KMS-11 (cell line): ENCODE measurements around the gene HOXB3.
A peak's percentile ranks its signal among the peaks of the same experiment; 100 is the strongest.

Experiments
- H2AFZ ChIP-seq: fragments of 200-600 bp; sonication (generic); 2 replicates; pipeline ENCODE4 v1.6.1; 2016; ENCODE audit warnings: antibody characterized with exemption, mixed run types, low read depth
- H3K27ac ChIP-seq: fragments of 200-600 bp; sonication (generic); 2 replicates; pipeline ENCODE4 v1.6.1; 2016; ENCODE audit warnings: mild to moderate bottlenecking, mixed run types
- H3K27me3 ChIP-seq: fragments of 200-600 bp; sonication (generic); 2 replicates; pipeline ENCODE4 v1.6.1; 2017; ENCODE audit warnings: mild to moderate bottlenecking, low read depth, mixed run types, moderate library complexity; ENCODE audit not compliant: insufficient read depth
- H3K36me3 ChIP-seq: fragments of 200-600 bp; sonication (generic); 2 replicates; pipeline ENCODE4 v1.6.1; 2017; ENCODE audit warnings: mild to moderate bottlenecking, mixed run types; ENCODE audit not compliant: insufficient read depth
- H3K4me1 ChIP-seq: fragments of 200-600 bp; sonication (generic); 2 replicates; pipeline ENCODE4 v1.6.1; 2016; ENCODE audit warnings: mild to moderate bottlenecking, low read depth, mixed run types; ENCODE audit not compliant: poor library complexity, severe bottlenecking
- H3K4me2 ChIP-seq: fragments of 200-600 bp; sonication (generic); 2 replicates; pipeline ENCODE4 v1.7.0; 2016; ENCODE audit warnings: mild to moderate bottlenecking, mixed run types
- H3K4me3 ChIP-seq: fragments of 200-600 bp; sonication (generic); IDR thresholded peaks from 2 replicates; pipeline ENCODE4 v1.6.1; 2017; ENCODE audit warnings: low read depth, low read length, mixed read lengths; ENCODE audit not compliant: insufficient read depth
- H3K79me2 ChIP-seq: fragments of 200-600 bp; sonication (generic); 2 replicates; pipeline ENCODE4 v1.6.1; 2016; ENCODE audit warnings: low read depth, mixed run types; ENCODE audit not compliant: insufficient read depth
- H3K9ac ChIP-seq: fragments of 200-600 bp; sonication (generic); 2 replicates; pipeline ENCODE4 v1.6.1; 2016; ENCODE audit warnings: mild to moderate bottlenecking, mixed run types
- H4K20me1 ChIP-seq: fragments of 200-600 bp; sonication (generic); 2 replicates; pipeline ENCODE4 v1.6.1; 2016; ENCODE audit warnings: mild to moderate bottlenecking, mixed run types; ENCODE audit not compliant: insufficient read depth
- TF ChIP-seq, protein P1 (sequence below): fragments of 200-600 bp; sonication (generic); conservative IDR thresholded peaks from 2 replicates; pipeline ENCODE4 v1.6.1; 2017; ENCODE audit warnings: low read depth, mild to moderate bottlenecking, antibody characterized with exemption, low read length, moderate library complexity, mixed read lengths

HOXB3 gene

DNA sequence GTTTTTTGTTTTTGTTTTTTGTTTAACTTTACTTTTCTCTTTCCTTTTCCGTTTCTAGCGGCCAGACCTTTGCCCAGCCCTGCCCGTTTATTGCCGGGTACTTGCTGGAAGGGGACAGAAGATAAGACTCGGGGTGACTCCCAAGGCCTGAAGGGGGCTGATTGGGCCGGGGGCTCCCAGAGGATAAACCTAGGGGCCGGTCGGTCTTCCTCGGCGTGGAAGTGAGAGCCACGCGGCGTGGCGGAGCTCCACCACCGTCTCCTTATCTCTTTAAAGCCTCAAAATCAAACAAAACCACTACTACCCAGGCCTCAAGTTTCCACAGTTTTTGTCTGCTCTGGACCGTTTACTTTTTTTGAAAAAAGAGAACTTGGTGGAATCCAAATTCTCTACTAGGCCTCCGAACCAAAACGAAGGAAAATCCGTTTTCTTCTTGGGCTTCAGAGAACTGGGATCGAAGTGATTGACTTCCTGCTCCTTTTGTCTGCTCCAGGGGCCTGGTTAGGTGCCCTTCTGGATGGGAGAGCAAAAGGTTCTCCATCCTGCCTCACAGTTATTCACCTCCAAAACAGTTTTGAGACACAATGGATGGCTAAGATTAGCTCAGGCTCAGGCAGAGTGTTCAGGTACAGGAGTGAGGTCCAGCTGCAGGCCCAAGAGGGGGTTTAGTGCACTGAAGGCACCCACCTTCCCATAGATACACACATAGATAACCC is 44.6 kb upstream of the HOXB3 start:
- Histone ChIP-seq H3K27me3 (peaks cover 5% of the 10 kb centered on the region; the same call in 1 of the 2 replicates), H3K4me2 (no peak overlapping the region; the same call in 1 of the 2 replicates), H2AFZ (no peak overlapping the region), H3K79me2 (no peaks in the 10 kb centered on the region), H3K4me1 (peaks cover 47% of the 10 kb centered on the region), H3K36me3 (no peaks in the 10 kb centered on the region), H3K27ac (no peak overlapping the region), H4K20me1 (no peaks in the 10 kb centered on the region), H3K4me3 (no peak overlapping the region), H3K9ac (no peak overlapping the region)
- TF ChIP-seq, protein P1, sequence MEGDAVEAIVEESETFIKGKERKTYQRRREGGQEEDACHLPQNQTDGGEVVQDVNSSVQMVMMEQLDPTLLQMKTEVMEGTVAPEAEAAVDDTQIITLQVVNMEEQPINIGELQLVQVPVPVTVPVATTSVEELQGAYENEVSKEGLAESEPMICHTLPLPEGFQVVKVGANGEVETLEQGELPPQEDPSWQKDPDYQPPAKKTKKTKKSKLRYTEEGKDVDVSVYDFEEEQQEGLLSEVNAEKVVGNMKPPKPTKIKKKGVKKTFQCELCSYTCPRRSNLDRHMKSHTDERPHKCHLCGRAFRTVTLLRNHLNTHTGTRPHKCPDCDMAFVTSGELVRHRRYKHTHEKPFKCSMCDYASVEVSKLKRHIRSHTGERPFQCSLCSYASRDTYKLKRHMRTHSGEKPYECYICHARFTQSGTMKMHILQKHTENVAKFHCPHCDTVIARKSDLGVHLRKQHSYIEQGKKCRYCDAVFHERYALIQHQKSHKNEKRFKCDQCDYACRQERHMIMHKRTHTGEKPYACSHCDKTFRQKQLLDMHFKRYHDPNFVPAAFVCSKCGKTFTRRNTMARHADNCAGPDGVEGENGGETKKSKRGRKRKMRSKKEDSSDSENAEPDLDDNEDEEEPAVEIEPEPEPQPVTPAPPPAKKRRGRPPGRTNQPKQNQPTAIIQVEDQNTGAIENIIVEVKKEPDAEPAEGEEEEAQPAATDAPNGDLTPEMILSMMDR, result no peak

DNA sequence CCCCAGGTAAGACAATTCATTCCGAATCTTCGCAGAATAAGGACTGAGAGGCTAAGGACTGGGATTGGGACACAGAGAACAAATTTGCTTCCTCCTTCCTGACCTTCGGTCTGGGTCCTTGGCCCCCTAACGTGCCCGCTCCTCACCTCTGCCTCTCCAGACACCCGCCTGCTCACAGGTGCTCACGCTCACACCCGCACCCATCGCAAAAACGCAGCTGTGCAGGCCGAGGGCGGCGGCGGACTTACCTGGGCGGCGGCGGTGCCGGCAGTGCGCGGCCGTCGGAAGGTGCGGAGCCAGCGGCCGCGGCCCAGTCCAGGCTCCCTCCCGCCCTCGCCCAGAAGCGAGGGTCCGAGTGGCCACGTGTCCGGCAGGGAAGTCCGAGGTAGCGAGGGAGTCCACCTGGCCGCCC is 43.2 kb upstream of the HOXB3 start:
- Histone ChIP-seq H3K4me1 (peaks cover 47% of the 10 kb centered on the region), H3K36me3 (no peaks in the 10 kb centered on the region), H3K27ac (no peak overlapping the region; the same call in 1 of the 2 replicates), H3K4me3 (no peak overlapping the region), H3K79me2 (no peaks in the 10 kb centered on the region), H3K27me3 (peaks cover 8% of the 10 kb centered on the region; the same call in 1 of the 2 replicates), H2AFZ (no peak overlapping the region; the same call in 1 of the 2 replicates), H3K9ac (no peak overlapping the region), H4K20me1 (no peaks in the 10 kb centered on the region), H3K4me2 (no peak overlapping the region; the same call in 1 of the 2 replicates)
- TF ChIP-seq, protein P1, result no peak

DNA sequence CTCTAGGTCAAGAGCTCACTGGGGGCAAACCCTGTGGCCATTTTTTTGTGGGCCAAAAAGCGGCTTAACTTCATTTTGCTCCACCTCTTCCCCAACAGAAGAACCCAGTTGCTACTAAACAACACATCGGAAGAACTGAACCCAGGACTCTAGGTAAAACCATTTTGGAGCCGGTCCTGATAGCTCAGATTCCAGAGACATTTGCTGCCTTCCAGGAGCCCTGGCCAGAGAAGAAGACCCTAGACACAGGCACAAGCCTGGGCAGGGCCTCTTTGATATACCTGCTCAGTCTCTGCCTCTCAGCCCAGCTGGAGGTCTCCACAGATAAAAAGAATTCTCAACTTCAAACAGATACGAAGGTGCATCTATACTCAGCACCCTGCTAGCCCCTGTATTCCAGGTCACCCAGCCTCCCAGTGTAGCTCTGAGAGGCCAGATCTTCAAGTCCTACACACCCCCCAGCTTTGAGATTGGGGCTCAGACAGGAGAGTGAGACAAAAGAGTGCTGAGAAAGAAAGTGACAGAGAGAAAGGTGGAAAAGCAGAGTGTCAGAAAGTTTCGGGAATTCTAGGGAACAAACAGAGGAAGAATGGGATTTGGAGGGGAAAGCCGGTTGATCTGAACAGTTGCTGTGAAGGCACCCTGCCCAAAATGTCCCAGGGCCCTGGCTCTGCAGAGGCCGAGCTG is 42.7 kb upstream of the HOXB3 start:
- Histone ChIP-seq H4K20me1 (no peaks in the 10 kb centered on the region), H3K36me3 (no peaks in the 10 kb centered on the region), H2AFZ (peak overlapping the region; percentile 55), H3K79me2 (no peaks in the 10 kb centered on the region), H3K4me2 (peak overlapping the region; percentile 74), H3K27me3 (peaks cover 12% of the 10 kb centered on the region; the same call in 1 of the 2 replicates), H3K9ac (peak overlapping the region; percentile 11; the same call in 1 of the 2 replicates), H3K4me1 (peaks cover 47% of the 10 kb centered on the region), H3K27ac (peak overlapping the region; percentile 38), H3K4me3 (no peak overlapping the region)
- TF ChIP-seq, protein P1, result no peak

DNA sequence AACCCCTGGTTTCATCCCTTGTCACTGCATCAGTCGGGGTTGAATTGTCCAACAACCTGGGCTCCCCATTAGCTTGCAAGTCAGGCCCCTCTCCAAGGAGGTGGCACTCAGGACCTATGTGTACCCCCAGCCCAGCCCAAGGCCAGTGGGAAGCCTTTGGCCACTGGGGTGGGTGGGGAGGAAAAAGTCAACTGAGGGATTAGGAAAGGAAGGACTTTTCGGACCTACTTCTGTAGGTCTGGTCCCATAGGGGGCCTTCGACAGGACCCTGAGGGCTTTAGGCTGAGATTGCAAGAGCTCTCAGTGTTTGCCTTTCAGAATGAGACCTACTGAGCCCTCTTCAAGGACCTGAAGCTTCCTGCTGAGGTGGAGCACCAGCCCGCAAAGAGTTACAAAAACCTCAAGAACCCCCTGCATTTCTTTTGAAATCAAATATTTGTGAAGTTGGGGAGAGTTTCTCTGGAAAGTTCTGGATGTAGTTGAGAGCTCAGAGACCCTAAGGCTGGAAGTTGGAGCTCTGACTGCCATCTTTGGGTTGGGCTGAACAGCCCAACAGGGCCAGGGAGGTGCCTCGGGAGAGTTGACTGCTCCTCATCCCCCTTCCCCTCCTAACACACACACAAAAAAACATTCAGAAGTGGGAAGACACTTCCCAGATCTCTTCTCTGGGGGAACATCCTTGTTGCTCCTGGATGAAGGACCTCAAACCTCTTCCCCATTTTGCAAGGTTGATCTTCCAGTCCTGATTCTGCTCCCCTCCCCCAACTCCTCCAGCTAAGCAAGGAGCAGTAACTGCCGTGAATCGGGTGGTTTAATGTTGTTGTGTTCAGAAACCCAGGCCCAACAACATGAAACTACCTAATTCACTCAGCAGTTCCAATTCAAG is 41.9 kb upstream of the HOXB3 start:
- Histone ChIP-seq H2AFZ (peak overlapping the region; percentile 55), H3K79me2 (no peaks in the 10 kb centered on the region), H3K4me3 (no peak overlapping the region), H4K20me1 (no peaks in the 10 kb centered on the region), H3K9ac (peak overlapping the region; percentile 11; the same call in 1 of the 2 replicates), H3K36me3 (no peaks in the 10 kb centered on the region), H3K4me1 (peaks cover 47% of the 10 kb centered on the region), H3K27me3 (peaks cover 17% of the 10 kb centered on the region), H3K4me2 (peak overlapping the region; percentile 74), H3K27ac (peak overlapping the region; percentile 38)
- TF ChIP-seq, protein P1, result no peak
